ENCODE data around the gene ID2. TPM values are rescaled to one million over a fixed set of nuclear protein-coding genes. Genes with fewer than 3 reads are reported as not detected.

The ID2 gene
- total and polyA plus RNA-seq, 2 of the 13 experiments (the other 11 are each of a cell fraction or from before 2014, with no cell fraction given) = 214 to 719 TPM

GRCh38 chr2:8650256-8650655 is 31.6 kb upstream of the ID2 start (continued):
- no peak for TF ChIP-seq FOXP4 (CRISPR knock-in tag; IDR thresholded peaks at IDR 0.05)

- intact Hi-C loops (cut with micrococcal nuclease; ENCODE audit: unreplicated experiment) = no loop called here
- no peak overlapping the region for H3K9ac ChIP-seq (ENCODE audit: insufficient read depth, low read depth, low read length)
- CTCF ChIA-PET (ENCODE audit: low intra/inter-chr PET ratio, low total read pairs) = no interaction called here
- 91% methylated on average over 11 of the region's 11 CpGs for WGBS (ENCODE audit: low lambda C conversion rate)
- H3K9me3 ChIP-seq (ENCODE audit: low read length) = no peaks in the 10 kb centered on the region
- no peak overlapping the region for H3K27ac ChIP-seq (ENCODE audit: extremely low read length, insufficient read depth, low read length)
- in situ Hi-C loops (cut with HindIII; ENCODE audit: extremely low pct_ligation_motif_present, low pct_unique_long_range_greater_than_20kb) = no loop called here
- POLR2A ChIA-PET = interaction anchor here (1.2 kb wide), 1 partner anchor 29 kb away, joined by 5 read pairs; the partner anchor contains the start of gene ID2
- H3K4me1 ChIP-seq (ENCODE audit: insufficient read depth, low read length) = peaks cover 52% of the 10 kb centered on the region
- no peak for FAIRE-seq
- no peak overlapping the region for H3K4me3 ChIP-seq (replicated peaks in 1 of 3; ENCODE audit: insufficient read depth in 1 of 3, low read depth in 2 of 3, low read length in 3 of 3)
- H3K79me2 ChIP-seq (ENCODE audit: insufficient read depth, low read length) = no peaks in the 10 kb centered on the region
- no peak for ATAC-seq
- no peak overlapping the region for H2AFZ ChIP-seq (ENCODE audit: low read length)
- BruUV-seq (replicated peaks) = no TSS peak
- H4K20me1 ChIP-seq (ENCODE audit: insufficient read depth, low read length) = no peaks in the 10 kb centered on the region
- DNase-seq (ENCODE audit: low spot score) = no peak
- no peaks in the 10 kb centered on the region for H3K36me3 ChIP-seq (replicated peaks in 1 of 2; ENCODE audit: control insufficient read depth in 1 of 2, insufficient read depth in 2 of 2, low read length in 2 of 2)
- H3K27me3 ChIP-seq (ENCODE audit: control insufficient read depth in 1 of 2, insufficient read depth in 2 of 2, low read length in 2 of 2) = no peaks in the 10 kb centered on the region
- H3K4me2 ChIP-seq (ENCODE audit: low read depth, low read length) = no peak overlapping the region
- TF ChIP-seq ZBTB40 (IDR thresholded peaks at IDR 0.05) (no peak), ZBTB40 (CRISPR knock-in tag; IDR thresholded peaks at IDR 0.05) (no peak), MED8 (CRISPR knock-in tag; IDR thresholded peaks at IDR 0.05; ENCODE audit: insufficient replicate concordance) (no peak), HNF4A (CRISPR knock-in tag; IDR thresholded peaks at IDR 0.05) (no peak), ZNF275 (CRISPR knock-in tag; IDR thresholded peaks at IDR 0.05; ENCODE audit: borderline replicate concordance) (no peak), NR0B2 (CRISPR knock-in tag; IDR thresholded peaks at IDR 0.05) (no peak), ZNF652 (CRISPR knock-in tag; IDR thresholded peaks at IDR 0.05; ENCODE audit: borderline replicate concordance, low read depth) (no peak)
Observed at GRCh38 chr2:8652774-8653426, 29.0 kb upstream of the ID2 start.

All from HepG2 (cell line).